Measurements from ENCODE around the gene MPEG1. TPM values are rescaled to one million over a fixed set of nuclear protein-coding genes. Genes with fewer than 3 reads are reported as not detected.

The MPEG1 gene
- polyA plus RNA-seq, 2 of the 4 experiments (the other 2 are of a cell fraction): not detected

GRCh38 chr11:59171508-59172322 lies 41.0 kb downstream of the MPEG1 start, which contains the start of gene DTX4 (continued):
- TF ChIP-seq POLR2AphosphoS2 (conservative IDR thresholded peaks at IDR 0.05; ENCODE audit: low read length): no peak
- no peak for TF ChIP-seq EHF (CRISPR knock-in tag; IDR thresholded peaks at IDR 0.05)
- TF ChIP-seq, protein P1, sequence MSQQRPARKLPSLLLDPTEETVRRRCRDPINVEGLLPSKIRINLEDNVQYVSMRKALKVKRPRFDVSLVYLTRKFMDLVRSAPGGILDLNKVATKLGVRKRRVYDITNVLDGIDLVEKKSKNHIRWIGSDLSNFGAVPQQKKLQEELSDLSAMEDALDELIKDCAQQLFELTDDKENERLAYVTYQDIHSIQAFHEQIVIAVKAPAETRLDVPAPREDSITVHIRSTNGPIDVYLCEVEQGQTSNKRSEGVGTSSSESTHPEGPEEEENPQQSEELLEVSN (IDR thresholded peaks at IDR 0.05; ENCODE audit: borderline replicate concordance, low read depth): peak; percentile 89
- TF ChIP-seq, protein P2, sequence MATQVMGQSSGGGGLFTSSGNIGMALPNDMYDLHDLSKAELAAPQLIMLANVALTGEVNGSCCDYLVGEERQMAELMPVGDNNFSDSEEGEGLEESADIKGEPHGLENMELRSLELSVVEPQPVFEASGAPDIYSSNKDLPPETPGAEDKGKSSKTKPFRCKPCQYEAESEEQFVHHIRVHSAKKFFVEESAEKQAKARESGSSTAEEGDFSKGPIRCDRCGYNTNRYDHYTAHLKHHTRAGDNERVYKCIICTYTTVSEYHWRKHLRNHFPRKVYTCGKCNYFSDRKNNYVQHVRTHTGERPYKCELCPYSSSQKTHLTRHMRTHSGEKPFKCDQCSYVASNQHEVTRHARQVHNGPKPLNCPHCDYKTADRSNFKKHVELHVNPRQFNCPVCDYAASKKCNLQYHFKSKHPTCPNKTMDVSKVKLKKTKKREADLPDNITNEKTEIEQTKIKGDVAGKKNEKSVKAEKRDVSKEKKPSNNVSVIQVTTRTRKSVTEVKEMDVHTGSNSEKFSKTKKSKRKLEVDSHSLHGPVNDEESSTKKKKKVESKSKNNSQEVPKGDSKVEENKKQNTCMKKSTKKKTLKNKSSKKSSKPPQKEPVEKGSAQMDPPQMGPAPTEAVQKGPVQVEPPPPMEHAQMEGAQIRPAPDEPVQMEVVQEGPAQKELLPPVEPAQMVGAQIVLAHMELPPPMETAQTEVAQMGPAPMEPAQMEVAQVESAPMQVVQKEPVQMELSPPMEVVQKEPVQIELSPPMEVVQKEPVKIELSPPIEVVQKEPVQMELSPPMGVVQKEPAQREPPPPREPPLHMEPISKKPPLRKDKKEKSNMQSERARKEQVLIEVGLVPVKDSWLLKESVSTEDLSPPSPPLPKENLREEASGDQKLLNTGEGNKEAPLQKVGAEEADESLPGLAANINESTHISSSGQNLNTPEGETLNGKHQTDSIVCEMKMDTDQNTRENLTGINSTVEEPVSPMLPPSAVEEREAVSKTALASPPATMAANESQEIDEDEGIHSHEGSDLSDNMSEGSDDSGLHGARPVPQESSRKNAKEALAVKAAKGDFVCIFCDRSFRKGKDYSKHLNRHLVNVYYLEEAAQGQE (IDR thresholded peaks at IDR 0.05): no peak
- TF ChIP-seq JUNB (IDR thresholded peaks at IDR 0.05): no peak
- peak; percentile 77 for TF ChIP-seq SMC3 (IDR thresholded peaks at IDR 0.05)
- no peak for TF ChIP-seq EHMT2 (IDR thresholded peaks at IDR 0.05; ENCODE audit: low read depth)
- TF ChIP-seq MAFK (IDR thresholded peaks at IDR 0.05; ENCODE audit: partially characterized antibody): no peak
- no peak for TF ChIP-seq CHD2 (IDR thresholded peaks at IDR 0.05; ENCODE audit: low read length, partially characterized antibody)
- no peak for TF ChIP-seq BHLHE40 (IDR thresholded peaks at IDR 0.05; ENCODE audit: low read depth, low read length)

- H3K9me3 ChIP-seq: no peaks in the 10 kb centered on the region
- DNase-seq (ENCODE audit: low read depth in 1 of 2, low spot score in 1 of 2): no peak
- 16% methylated on average over 3 of the region's 3 CpGs for WGBS (ENCODE audit: missing lambda C conversion rate)
- no peak overlapping the region for H3K4me2 ChIP-seq
- H3K4me3 ChIP-seq: no peak overlapping the region
- H3K4me1 ChIP-seq: no peaks in the 10 kb centered on the region
- TF ChIP-seq CHD2 (IDR thresholded peaks at IDR 0.05; ENCODE audit: low read length, partially characterized antibody) (no peak), RFX5 (IDR thresholded peaks at IDR 0.05) (no peak), ATOH8 (CRISPR knock-in tag; IDR thresholded peaks at IDR 0.05; ENCODE audit: low read depth) (no peak), HDAC2 (IDR thresholded peaks at IDR 0.05) (no peak), TP53 (CRISPR knock-in tag; IDR thresholded peaks at IDR 0.05) (no peak), NPAS2 (CRISPR knock-in tag; IDR thresholded peaks at IDR 0.05; ENCODE audit: borderline replicate concordance) (no peak), FOSB (CRISPR knock-in tag; IDR thresholded peaks at IDR 0.05) (no peak), NR3C1 (IDR thresholded peaks at IDR 0.05) (no peak)
- TF ChIP-seq, protein P2 (IDR thresholded peaks at IDR 0.05): no peak
- TF ChIP-seq, protein P3, sequence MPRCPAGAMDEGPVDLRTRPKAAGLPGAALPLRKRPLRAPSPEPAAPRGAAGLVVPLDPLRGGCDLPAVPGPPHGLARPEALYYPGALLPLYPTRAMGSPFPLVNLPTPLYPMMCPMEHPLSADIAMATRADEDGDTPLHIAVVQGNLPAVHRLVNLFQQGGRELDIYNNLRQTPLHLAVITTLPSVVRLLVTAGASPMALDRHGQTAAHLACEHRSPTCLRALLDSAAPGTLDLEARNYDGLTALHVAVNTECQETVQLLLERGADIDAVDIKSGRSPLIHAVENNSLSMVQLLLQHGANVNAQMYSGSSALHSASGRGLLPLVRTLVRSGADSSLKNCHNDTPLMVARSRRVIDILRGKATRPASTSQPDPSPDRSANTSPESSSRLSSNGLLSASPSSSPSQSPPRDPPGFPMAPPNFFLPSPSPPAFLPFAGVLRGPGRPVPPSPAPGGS (IDR thresholded peaks at IDR 0.05): no peak
- no peak overlapping the region for H3K27ac ChIP-seq
- ChIA-PET POLR2A (no interaction called here), CTCF (interaction anchor here (0.7 kb wide), 1 partner anchor 506 kb away, joined by 3 read pairs; no protein-coding TSS in a partner anchor)
- no peak for ATAC-seq
- FAIRE-seq: no peak
Observed at GRCh38 chr11:59164028-59164427, 48.7 kb downstream of the MPEG1 start.
